GM18873 (cell line): ENCODE results near the gene GANAB.
"Not testable (repeated sequence)": the region's sequence is repeated elsewhere in the genome, so short reads cannot be mapped to it uniquely, and the experiment has no call there.

Experiments
- ATAC-seq: cut with Tn5 transposase; IDR thresholded peaks from one replicate; pipeline ENCODE4 v1.9.1; 2021; ENCODE audit warnings: mild to moderate bottlenecking, moderate library complexity, moderate number of reproducible peaks; ENCODE audit not compliant: unreplicated experiment, low FRiP score

Gene GANAB

DNA sequence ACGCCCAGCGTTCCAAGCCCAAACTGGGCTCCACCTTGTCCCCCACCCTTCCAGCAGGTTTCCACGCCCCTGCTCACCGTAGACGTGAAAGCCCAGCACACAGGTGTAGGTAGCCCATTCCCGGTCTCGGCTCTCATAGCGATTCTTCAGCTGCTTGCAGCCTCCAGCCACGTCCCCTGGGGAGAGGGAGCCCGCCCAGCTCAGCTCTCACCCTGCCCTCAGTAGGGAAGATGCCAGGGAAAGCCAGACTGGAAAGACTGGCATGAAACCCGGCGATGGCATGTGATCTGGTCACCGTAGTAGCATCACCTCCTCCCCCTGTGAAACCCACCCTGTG is 43.4 kb downstream of the GANAB start:
- ATAC-seq: no peak

DNA sequence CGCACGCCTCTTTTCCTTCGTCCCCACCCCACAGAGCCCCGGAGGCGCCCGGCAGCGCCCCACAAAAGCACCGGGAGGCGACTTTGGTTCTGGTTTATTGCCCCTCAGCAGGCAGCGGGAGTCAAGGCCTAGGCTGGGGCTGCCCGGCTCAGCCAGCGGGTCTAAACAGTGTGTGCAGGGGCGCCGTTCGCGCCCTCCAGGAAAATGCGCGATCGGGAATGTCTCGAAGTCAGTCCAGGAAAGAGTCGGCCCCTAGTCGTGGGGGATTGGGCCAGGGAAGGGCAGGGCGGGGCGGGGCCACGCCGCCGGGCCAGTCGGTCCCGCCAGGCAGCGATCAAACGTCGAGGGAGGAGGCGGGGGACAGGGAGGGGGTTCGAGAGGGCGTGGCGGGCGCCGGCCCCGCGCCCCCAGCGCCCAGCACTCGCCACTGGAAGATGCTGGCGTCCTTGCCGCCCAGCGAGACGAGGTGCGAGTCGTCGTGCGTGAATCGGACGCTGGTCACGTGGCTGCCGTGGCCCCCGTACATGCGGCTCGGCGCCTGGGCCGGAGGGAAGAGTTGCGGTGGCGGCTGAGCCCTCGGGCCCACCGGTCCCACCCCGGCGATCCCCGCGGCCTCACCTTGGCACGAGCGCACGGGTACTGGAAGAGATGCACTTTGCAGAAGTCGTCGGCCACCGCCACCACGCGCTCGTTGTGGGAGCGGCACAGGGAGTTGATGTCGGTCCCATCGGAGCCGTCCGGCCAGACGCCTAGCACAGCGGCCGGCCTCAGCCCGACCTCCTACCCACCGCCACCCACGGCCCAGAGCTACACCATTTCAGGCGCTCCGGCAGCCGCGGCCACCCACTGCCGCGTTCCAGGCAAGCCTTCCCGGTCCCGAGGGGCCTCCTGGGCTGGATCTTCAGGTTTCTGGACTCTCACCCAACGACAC is 44.0 kb downstream of the GANAB start:
- ATAC-seq: no peak

GRCh38 chr11:62601372-62602140 is 44.9 kb downstream of the GANAB start, which contains the start of gene MTA2:
Gene MTA2, minus strand, starts transcription at chr11:62601865. Its CDS starts 415 bp downstream, at chr11:62601450.
- peak; percentile 65 for ATAC-seq

DNA sequence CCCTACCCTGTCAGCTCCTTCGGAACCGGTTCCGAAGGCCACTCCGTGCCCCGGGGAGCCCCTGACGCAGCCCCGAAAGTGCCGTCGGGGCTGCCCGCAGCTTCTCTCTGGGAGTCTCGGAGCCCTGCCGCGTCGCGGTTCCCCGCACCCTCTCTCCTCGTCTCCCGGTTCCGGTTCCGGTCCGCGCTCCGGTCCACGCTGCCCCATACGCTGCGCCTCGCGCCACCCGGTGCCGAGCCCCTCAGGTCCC is 45.4 kb downstream of the GANAB start:
- no peak for ATAC-seq

DNA sequence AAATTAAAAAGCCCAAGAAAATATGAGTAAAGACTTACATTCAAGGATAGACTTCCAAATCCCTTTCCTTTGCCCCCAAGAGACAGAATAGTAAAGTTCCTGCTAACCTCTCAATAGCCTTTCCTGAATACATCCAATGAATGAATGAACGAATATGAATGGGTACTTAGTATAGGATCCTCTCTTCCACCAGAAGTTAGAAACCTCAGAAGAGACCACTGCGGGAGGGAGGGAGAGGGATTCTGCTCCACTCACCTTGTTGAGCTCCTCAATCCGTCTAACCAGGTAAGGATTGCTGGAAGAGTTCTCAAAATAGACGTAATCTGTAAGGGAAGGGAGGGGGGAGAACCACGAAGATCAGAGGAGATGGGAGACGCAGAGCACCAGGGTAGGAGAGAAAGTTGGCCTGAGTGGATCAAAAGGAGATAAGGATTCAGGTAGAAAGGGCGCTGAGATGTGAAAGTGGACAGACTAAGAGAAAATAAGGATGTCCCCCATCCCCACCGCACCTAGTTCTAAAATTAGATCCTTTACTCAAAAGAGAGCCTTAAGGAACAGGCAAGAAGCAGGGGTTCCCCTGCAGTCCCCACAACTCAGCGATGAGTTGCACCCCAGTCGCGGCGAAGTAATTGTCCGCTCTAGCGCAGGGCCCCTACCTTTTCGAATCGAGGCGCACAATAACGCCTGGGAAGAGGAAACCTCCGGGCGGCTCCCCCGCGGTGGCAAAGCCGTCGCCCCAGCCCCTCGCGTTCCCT is 45.9 kb downstream of the GANAB start:
- ATAC-seq: no peak

GRCh38 chr11:62599901-62600300 is 46.5 kb downstream of the GANAB start:
- no peak for ATAC-seq

- ATAC-seq: peak; percentile 43
These were observed 47.2 kb downstream of the GANAB start for GRCh38 chr11:62599069-62599696.

DNA sequence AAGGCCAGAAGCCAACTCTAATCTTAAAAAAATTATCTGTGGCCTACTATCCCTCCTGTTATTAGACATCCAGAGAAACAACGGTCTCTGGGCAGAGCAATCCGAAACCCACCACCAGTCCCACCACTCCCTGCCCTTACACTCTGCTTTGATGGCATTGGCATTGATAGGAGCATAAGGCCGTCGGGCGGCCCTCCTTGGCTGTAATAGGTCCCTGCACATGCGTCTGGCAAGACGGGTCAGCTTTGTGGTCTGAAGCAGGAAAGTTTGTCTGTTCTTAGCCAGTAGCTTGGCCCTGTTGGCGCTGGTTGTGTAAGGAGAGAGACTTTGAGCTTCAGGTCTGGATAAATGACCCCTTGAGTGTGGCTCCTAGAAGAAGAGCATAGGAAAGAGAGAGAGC is 51.3 kb downstream of the GANAB start:
- ATAC-seq: no peak

GRCh38 chr11:62593434-62594044 is 52.9 kb downstream of the GANAB start:
- ATAC-seq: no peak

DNA sequence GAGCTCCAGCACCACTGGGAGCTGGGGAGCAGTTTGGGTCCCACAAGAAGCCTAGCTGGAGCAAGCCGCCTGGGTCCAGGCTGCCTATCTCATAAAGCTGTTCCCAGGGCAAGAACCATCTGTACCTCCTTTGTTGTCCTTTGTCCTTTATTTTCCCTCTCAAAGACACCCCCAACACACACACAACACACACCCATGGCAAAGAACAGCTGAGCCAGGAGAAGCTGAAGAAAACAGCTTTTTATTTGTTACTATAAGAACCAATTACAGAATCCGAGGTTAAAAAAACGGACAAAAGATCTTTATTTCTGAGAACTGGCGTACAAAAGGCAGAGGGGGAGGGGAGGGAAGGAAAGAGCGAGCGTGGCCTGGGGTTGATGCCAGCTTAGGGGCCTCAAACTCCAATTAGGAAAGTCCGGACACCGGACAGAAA is 53.4 kb downstream of the GANAB start:
- no peak for ATAC-seq

GRCh38 chr11:62592146-62592815 is 54.1 kb downstream of the GANAB start:
- peak; percentile 4 for ATAC-seq

GRCh38 chr11:62591448-62592145 is 54.8 kb downstream of the GANAB start, which contains the start of gene TUT1:
Gene TUT1, minus strand, starts transcription at chr11:62591523. Its CDS starts 38 bp downstream, at chr11:62591485.
- ATAC-seq: peak; percentile 78

DNA sequence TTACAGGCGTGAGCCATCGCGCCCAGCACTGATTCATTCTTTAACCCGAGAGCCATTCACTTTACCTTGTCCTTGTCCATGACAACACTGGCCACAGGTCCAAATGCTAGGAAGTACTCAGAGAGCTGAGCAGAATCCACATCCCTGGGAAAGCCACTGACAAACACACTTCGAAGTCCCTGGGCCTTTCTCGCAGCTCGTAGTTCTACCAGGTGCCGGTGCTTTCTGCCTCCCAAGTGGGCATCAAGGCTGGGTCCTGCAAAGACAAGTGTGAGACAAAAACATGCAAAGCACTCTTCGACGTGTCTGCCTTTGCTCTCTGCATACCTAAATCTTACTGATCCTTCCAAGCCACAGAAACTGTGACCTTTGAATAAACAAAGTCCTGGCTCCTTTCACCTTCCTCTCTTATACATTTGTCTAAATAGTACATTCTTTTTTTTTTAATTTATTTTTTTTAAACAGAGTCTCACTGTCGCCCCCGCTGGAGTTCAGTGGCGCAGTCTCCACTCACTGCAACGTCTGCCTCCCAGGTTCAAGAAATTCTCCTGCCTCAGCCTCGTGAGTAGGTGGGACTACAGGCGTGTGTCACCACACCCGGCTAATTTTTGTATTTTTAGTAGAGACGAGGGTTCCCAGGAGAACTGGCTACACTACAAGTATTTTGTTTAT is 57.3 kb downstream of the GANAB start:
- ATAC-seq: no peak

DNA sequence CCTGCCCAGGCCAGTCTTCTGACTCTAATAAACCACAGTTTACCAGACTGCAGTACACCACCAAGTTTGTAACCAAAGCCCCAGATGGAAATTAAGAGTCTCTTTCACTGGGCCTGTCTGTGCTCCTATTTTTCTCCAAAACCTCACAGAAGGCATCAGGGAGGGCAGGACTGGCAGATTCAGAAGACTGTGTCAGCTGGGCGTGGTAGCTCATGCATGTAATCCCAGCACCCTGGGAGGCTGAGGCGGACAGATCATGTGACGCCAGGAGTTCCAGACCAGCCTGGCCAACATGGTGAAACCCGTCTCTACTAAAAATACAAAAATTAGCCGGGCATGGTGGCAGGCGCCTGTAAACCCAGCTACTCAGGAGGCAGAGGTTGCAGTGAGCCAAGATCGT is 61.1 kb downstream of the GANAB start:
- ATAC-seq: not testable (repeated sequence)

- ATAC-seq: not testable (repeated sequence)
These were observed 64.7 kb downstream of the GANAB start for GRCh38 chr11:62581735-62582134.

GRCh38 chr11:62580959-62581715 is 65.3 kb downstream of the GANAB start:
- no peak for ATAC-seq

DNA sequence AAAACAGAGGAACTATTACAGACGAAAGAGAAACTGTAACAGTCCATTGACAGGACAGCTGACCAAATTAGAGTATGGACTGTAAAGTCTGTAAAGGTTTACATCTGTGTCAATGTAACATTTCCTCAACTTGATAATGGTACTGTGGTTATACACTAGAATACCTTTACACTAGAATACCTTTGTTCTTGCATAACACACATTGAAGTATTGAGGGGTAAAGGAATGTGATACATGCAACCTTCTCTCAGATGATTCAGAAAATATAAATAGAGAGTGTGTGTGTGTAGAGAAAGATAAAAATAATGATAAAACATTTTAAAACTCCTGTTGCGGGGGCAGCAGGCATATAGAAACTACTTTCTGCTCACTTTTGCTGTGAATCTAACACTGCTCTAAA is 67.2 kb downstream of the GANAB start:
- no peak for ATAC-seq

DNA sequence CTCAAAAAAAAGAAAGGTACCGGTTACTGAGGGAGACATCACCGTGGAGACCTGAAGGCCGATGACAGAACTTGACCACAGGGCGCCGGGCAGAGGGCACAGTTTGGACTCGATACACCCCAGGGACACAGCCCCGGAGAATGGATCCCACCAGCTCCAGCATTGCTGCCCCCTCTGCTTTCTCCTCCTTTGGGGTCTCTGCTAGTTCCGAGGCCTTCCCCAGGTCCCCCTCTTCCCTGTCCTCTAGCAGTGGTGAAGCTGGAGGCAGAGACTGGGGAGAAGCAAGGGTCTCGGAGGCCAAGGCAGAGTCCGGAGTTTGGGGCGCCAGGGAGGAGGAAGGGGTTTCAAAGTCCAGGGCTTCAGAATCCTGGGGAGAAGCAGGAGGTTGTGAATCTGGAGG is 67.9 kb downstream of the GANAB start:
- no peak for ATAC-seq
